ENCODE measurements around the gene BUB3. TPM values are rescaled to one million over a fixed set of nuclear protein-coding genes. Genes with fewer than 3 reads are reported as not detected.
A peak's percentile ranks its signal among the peaks of the same experiment; 100 is the strongest.

BUB3 gene
- total and polyA plus RNA-seq, 2 of the 8 experiments (the other 6 are each of a cell fraction or from before 2014, with no cell fraction given), result 183 to 207 TPM

- TF ChIP-seq MAX (IDR thresholded peaks at IDR 0.05) (peak; percentile 94), ASH2L (IDR thresholded peaks at IDR 0.05; ENCODE audit: low read length) (peak; percentile 87), NRF1 (IDR thresholded peaks at IDR 0.05; ENCODE audit: low read depth, low read length) (no peak), TCF12 (IDR thresholded peaks at IDR 0.05; ENCODE audit: low read depth, low read length) (peak; percentile 73; the same call in 1 of the 2 replicates), CTCF (IDR thresholded peaks at IDR 0.05; ENCODE audit: control extremely low read depth in 1 of 3, insufficient read depth in 1 of 3, low read depth in 1 of 3, low read length in 3 of 3) (peak; percentile 29 to 54 (median 33)), RBBP5 (IDR thresholded peaks at IDR 0.05; ENCODE audit: borderline replicate concordance, low read depth, low read length) (0 out of 2 replicates have a peak, but pooled peaks have one; percentile 28), EP300 (IDR thresholded peaks at IDR 0.05; ENCODE audit: borderline replicate concordance in 1 of 2, low read depth in 2 of 2, low read length in 2 of 2) (peak in 1 of 2 experiments; percentile 58; a peak in 1 of 3 replicates), HDAC6 (IDR thresholded peaks at IDR 0.05; ENCODE audit: low read depth, low read length) (no peak), POLR2A (IDR thresholded peaks at IDR 0.05; ENCODE audit: control extremely low read depth in 1 of 2, low read depth in 2 of 2, low read length in 2 of 2) (peak in 1 of 2 experiments; percentile 50; a peak in 1 of 3 replicates), POU5F1 (IDR thresholded peaks at IDR 0.05; ENCODE audit: low read depth, low read length) (no peak), SRF (IDR thresholded peaks at IDR 0.05; ENCODE audit: low read depth, low read length) (peak; percentile 8; the same call in 1 of the 2 replicates), SIN3A (conservative IDR thresholded peaks at IDR 0.05 in 1 of 2, IDR thresholded peaks at IDR 0.05 in 1 of 2; ENCODE audit: low read depth in 1 of 2, low read length in 2 of 2) (peak in 1 of 2 experiments; percentile 29; a peak in 1 of 4 replicates)
Observed at GRCh38 chr10:123117644-123118417, 36.4 kb upstream of the BUB3 start (continued).

All from H1 (cell line).